Fibroblast of lung (primary cell): ENCODE measurements around the gene GP1BB. TPM values are rescaled to one million over a fixed set of nuclear protein-coding genes. Genes with fewer than 3 reads are reported as not detected.

Experiments used
- DNase-seq, 2 donors: peaks; one replicate each; pipeline versions ENCODE4 v3.0.0 to v3.0.0-alpha.2; 2010; ENCODE audit warnings: low read depth in 2 of 2
- H2AFZ ChIP-seq: 2 replicates; pipeline ENCODE4 v1.5.1; 2012; ENCODE audit warnings: low read length, control low read depth, inconsistent platforms
- H3K27ac ChIP-seq: 2 replicates; pipeline ENCODE4 v1.5.1; 2011; ENCODE audit warnings: low read length, control low read depth; ENCODE audit not compliant: insufficient read depth
- H3K27me3 ChIP-seq: 2 replicates; pipeline ENCODE4 v1.5.1; 2011; ENCODE audit warnings: mild to moderate bottlenecking, low read length; ENCODE audit not compliant: control insufficient read depth, insufficient read depth
- H3K36me3 ChIP-seq: 2 replicates; pipeline ENCODE4 v1.5.1; 2011; ENCODE audit warnings: low read length; ENCODE audit not compliant: control insufficient read depth, insufficient read depth
- H3K4me1 ChIP-seq: 2 replicates; pipeline ENCODE4 v1.5.1; 2011; ENCODE audit warnings: low read length; ENCODE audit not compliant: control insufficient read depth, insufficient read depth; ENCODE audit errors: extremely low read depth
- H3K4me2 ChIP-seq: 2 replicates; pipeline ENCODE4 v1.5.1; 2011; ENCODE audit warnings: low read length, control low read depth; ENCODE audit not compliant: insufficient read depth; ENCODE audit errors: extremely low read depth
- H3K4me3 ChIP-seq, 4 experiments: fragments of 200-600 bp in 1 of 4; sonication (generic) in 1 of 4; replicated peaks in 1 of 4; 2 replicates each; pipeline ENCODE4 v1.5.1; 2011 to 2016; ENCODE audit warnings: low read length in 4 of 4, low read depth in 3 of 4, mild to moderate bottlenecking in 3 of 4, control low read depth in 2 of 4, inconsistent platforms in 1 of 4, mixed read lengths in 1 of 4; ENCODE audit not compliant: insufficient read depth in 1 of 4; ENCODE audit errors: control extremely low read depth in 1 of 4
- H3K79me2 ChIP-seq: 2 replicates; pipeline ENCODE4 v1.5.1; 2012; ENCODE audit warnings: mild to moderate bottlenecking, low read length, inconsistent platforms; ENCODE audit not compliant: control insufficient read depth, insufficient read depth
- H3K9ac ChIP-seq: 2 replicates; pipeline ENCODE4 v1.5.1; 2011; ENCODE audit warnings: mild to moderate bottlenecking, low read length, control low read depth; ENCODE audit not compliant: insufficient read depth
- H3K9me3 ChIP-seq: 2 replicates; pipeline ENCODE4 v1.5.1; 2012; ENCODE audit warnings: low read depth, low read length; ENCODE audit not compliant: control insufficient read depth, insufficient read depth
- H4K20me1 ChIP-seq: 2 replicates; pipeline ENCODE4 v1.5.1; 2011; ENCODE audit warnings: low read length; ENCODE audit not compliant: control insufficient read depth, insufficient read depth; ENCODE audit errors: extremely low read depth
- EZH2 ChIP-seq: IDR thresholded peaks from 2 replicates; pipeline ENCODE4 v1.5.1; 2012; ENCODE audit warnings: low read length, control low read depth, mild to moderate bottlenecking; ENCODE audit errors: missing control alignments
- polyA plus RNA-seq, 2 donors: library from polyadenylated mRNA; depleted of rRNA in 1 of 2; stranded (reverse) in 1 of 2; unstranded in 1 of 2; fragments of >200 nt; gene quantifications; 2 replicates each; pipeline ENCODE4 v1.2.1, GENCODE V29; 2011 to 2012; ENCODE audit warnings: missing spikeins in 1 of 2
- total RNA-seq: library from RNA; depleted of rRNA; stranded (reverse); fragments of >200 nt; gene quantifications from 2 replicates; pipeline ENCODE4 v1.2.1, GENCODE V29; 2014
- TF ChIP-seq, protein P1 (sequence below), 2 donors: IDR thresholded peaks in 1 of 2; conservative IDR thresholded peaks in 1 of 2; 1 replicate in 1 of 2; 2 replicates in 1 of 2; pipeline ENCODE4 v1.5.1; 2011 to 2012; ENCODE audit warnings: low read length in 2 of 2, control low read depth in 1 of 2, inconsistent platforms in 1 of 2, low read depth in 1 of 2, mild to moderate bottlenecking in 1 of 2

Gene GP1BB
- total and polyA plus RNA-seq, 2 donors (not counting 1 experiment from before 2014, with no cell fraction given), result 0.50 to 1.8 TPM

DNA sequence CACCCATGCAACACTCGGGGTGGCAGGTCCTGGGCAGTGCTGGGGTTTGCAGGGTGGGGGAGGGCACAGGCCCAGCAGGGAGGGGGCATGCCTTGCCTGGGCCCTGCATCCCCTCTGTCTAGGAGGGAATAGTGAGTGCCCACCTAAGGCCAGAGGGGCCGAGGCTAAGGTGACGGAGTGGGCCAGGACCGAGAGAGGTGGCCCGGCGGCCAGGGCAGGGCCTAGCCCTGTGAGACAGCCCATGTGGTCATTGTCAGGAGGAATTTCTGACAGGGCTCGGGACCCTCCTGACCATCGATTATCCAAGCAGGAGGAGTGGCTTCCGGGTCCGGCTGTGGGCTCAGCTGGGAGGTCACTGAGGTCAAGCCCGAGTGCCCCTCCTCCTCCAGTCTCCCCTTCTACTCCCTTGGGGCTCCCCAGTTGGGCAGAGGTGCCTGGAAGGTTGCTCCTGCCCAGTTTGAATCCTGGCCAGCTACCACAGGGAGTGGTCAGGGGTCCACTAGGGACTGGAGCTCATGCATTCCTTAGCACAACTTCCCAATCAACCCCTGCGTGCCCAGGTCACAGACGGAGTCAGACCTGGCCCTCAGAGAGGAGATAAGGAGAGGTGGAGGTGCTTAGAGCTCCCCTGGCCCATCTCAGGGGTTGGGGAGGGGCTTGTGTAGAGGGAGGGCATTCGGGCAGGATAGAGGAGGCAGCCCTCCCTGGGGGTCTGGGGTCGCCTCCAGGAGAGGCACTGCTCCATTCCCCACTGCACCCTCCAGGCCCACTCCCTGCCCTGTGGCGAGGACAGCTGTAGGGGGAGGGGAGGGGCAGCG is 14.7 kb downstream of the GP1BB start:
- no peak overlapping the region for H3K9ac ChIP-seq
- no peak overlapping the region for H3K27ac ChIP-seq
- no peaks in the 10 kb centered on the region for H3K9me3 ChIP-seq
- H3K4me1 ChIP-seq, result no peaks in the 10 kb centered on the region
- no peaks in the 10 kb centered on the region for H3K36me3 ChIP-seq
- no peaks in the 10 kb centered on the region for H4K20me1 ChIP-seq
- no peak overlapping the region for H3K4me3 ChIP-seq
- no peaks in the 10 kb centered on the region for H3K79me2 ChIP-seq
- no peak overlapping the region for H2AFZ ChIP-seq
- no peak for DNase-seq
- H3K27me3 ChIP-seq, result no peaks in the 10 kb centered on the region
- H3K4me2 ChIP-seq, result no peak overlapping the region
- TF ChIP-seq EZH2, result no peak
- TF ChIP-seq, protein P1, sequence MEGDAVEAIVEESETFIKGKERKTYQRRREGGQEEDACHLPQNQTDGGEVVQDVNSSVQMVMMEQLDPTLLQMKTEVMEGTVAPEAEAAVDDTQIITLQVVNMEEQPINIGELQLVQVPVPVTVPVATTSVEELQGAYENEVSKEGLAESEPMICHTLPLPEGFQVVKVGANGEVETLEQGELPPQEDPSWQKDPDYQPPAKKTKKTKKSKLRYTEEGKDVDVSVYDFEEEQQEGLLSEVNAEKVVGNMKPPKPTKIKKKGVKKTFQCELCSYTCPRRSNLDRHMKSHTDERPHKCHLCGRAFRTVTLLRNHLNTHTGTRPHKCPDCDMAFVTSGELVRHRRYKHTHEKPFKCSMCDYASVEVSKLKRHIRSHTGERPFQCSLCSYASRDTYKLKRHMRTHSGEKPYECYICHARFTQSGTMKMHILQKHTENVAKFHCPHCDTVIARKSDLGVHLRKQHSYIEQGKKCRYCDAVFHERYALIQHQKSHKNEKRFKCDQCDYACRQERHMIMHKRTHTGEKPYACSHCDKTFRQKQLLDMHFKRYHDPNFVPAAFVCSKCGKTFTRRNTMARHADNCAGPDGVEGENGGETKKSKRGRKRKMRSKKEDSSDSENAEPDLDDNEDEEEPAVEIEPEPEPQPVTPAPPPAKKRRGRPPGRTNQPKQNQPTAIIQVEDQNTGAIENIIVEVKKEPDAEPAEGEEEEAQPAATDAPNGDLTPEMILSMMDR (conservative IDR thresholded peaks at IDR 0.05 in 1 of 2, IDR thresholded peaks at IDR 0.05 in 1 of 2; ENCODE audit: low read depth in 1 of 2, low read length in 2 of 2), result no peak

DNA sequence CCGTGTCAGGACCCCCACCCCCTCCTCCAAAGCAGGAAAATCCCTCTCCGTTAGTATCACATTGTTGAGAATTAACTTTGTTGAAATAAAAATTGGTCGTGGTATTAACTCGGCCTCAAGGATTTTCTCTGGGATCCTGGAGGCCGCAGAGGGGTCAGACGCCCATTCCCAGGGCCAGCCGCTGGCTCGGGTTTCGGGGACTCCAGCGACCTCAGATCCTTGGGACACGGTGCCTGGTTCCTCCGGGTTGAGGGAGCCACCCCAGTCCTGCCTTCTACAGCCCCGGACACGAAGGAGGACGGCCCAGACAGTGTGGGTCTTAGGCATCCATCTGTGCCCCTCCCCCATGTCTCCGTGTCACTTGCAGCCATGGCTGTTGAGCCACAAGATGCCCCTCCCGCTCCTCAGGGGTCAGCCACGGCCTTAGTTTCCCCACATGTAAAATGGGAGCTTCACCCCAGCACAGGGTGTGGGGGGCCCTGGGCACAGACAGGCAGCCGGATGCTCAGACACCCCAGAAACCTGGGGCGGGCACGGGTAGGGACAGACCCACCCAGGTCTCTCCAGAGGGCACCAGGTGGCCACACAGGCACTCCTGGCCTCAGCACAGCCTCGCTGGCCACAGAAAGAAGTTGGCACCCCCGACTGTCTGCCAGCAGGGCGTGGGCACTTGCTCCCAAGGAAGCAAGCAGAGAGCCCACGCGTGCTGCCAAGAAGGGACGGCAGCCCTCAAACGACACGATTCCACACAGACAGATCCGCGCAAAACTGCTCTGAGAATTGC is 15.5 kb downstream of the GP1BB start:
- H4K20me1 ChIP-seq, result no peaks in the 10 kb centered on the region
- H3K27ac ChIP-seq, result no peak overlapping the region
- no peak for TF ChIP-seq EZH2
- TF ChIP-seq, protein P1 (conservative IDR thresholded peaks at IDR 0.05 in 1 of 2, IDR thresholded peaks at IDR 0.05 in 1 of 2; ENCODE audit: low read depth in 1 of 2, low read length in 2 of 2), result no peak
- no peak overlapping the region for H3K4me3 ChIP-seq
- H3K36me3 ChIP-seq, result no peaks in the 10 kb centered on the region
- H3K4me1 ChIP-seq, result no peaks in the 10 kb centered on the region
- no peaks in the 10 kb centered on the region for H3K27me3 ChIP-seq
- H2AFZ ChIP-seq, result no peak overlapping the region
- no peaks in the 10 kb centered on the region for H3K9me3 ChIP-seq
- no peak overlapping the region for H3K9ac ChIP-seq
- no peak for DNase-seq
- no peaks in the 10 kb centered on the region for H3K79me2 ChIP-seq
- no peak overlapping the region for H3K4me2 ChIP-seq

DNA sequence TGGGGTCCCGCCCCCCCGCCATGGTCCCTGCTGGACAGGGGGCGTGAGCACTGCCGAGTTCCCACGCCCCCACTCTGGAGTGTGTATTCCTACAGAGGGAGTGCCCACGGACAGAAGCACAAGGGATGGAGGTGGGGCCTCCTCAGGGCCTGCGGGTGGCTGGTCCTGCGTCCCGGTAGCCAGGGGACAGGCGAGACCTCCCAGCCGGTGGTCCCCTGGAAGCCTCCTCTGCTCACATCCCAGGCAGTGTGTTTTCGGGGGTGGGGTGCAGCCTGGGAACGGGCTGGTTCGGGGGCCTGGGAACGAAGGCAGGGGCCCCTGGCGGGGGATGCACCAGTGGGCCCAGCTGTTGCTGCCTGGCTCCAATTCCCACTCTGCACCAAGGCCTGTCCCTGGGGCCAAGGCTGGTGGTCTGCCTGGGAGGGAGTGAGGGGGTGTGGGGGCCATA is 16.1 kb downstream of the GP1BB start:
- Histone ChIP-seq H3K4me1 (no peaks in the 10 kb centered on the region), H3K4me3 (no peak overlapping the region), H3K79me2 (no peaks in the 10 kb centered on the region), H2AFZ (no peak overlapping the region), H3K9ac (no peak overlapping the region), H4K20me1 (no peaks in the 10 kb centered on the region), H3K27ac (no peak overlapping the region), H3K4me2 (no peak overlapping the region), H3K36me3 (no peaks in the 10 kb centered on the region), H3K9me3 (no peaks in the 10 kb centered on the region), H3K27me3 (no peaks in the 10 kb centered on the region)
- no peak for DNase-seq
- TF ChIP-seq, protein P1 (conservative IDR thresholded peaks at IDR 0.05 in 1 of 2, IDR thresholded peaks at IDR 0.05 in 1 of 2; ENCODE audit: low read depth in 1 of 2, low read length in 2 of 2), result no peak
- no peak for TF ChIP-seq EZH2
